K562 (cell line): Measurements from ENCODE around the gene CUX1. TPM values are rescaled to one million over a fixed set of nuclear protein-coding genes. Genes with fewer than 3 reads are reported as not detected.

Experiments
- ATAC-seq: fragments of 200-7000 bp; cut with Tn5 transposase; 3 replicates; pipeline ENCODE4 v1.9.1; 2020; ENCODE audit warnings: moderate library complexity
- BruUV-seq: library from RNA; stranded (reverse); fragments of 400-500 nt; replicated peaks from 2 replicates; lab custom pipeline; 2021; lab: Mats Ljungman, UMichigan
- CTCF ChIA-PET: fragments of 300-600 bp; formaldehyde crosslinking; extraction: SDS; loops from one replicate; lab custom pipeline; 2021; ENCODE audit warnings: low intra/inter-chr PET ratio; lab: Yijun Ruan, JAX
- POLR2A ChIA-PET: fragments of 300-600, 350-650 bp; sonication (Branson Sonifier 250); formaldehyde crosslinking; extraction: SDS; loops from one replicate; lab custom pipeline; 2021; ENCODE audit warnings: antibody characterized with exemption, inconsistent platforms; lab: Yijun Ruan, JAX
- DNase-seq, 4 experiments: peaks; one replicate each; pipeline versions ENCODE4 v3.0.0 to v3.0.0-alpha.2; 2011 to 2018; ENCODE audit warnings: low spot score in 3 of 4, mixed read lengths in 3 of 4; ENCODE audit errors: extremely low read depth in 1 of 4
- FAIRE-seq: peaks from 2 replicates; lab custom pipeline; 2011; peaks lifted over from hg19 to GRCh38; lab: Jason Lieb, UNC
- H2AFZ ChIP-seq: 2 replicates; pipeline ENCODE4 v1.6.0; 2011; ENCODE audit warnings: low read depth, low read length, control low read depth, inconsistent platforms
- H3K27ac ChIP-seq: fragments of 200-600 bp; 3 replicates; pipeline ENCODE4 v1.8.0; 2011; ENCODE audit warnings: low read depth, mild to moderate bottlenecking, control low read depth, inconsistent platforms, low read length, moderate library complexity, mixed read lengths; ENCODE audit errors: extremely low read depth
- H3K27me3 ChIP-seq, 2 experiments: fragments of 300-600 bp in 1 of 2; 2 replicates in 1 of 2; 3 replicates in 1 of 2; pipeline versions ENCODE4 v1.6.0 to v1.8.0; 2011; ENCODE audit warnings: inconsistent platforms in 2 of 2, low read length in 2 of 2, mild to moderate bottlenecking in 1 of 2, mixed read lengths in 1 of 2, moderate library complexity in 1 of 2; ENCODE audit not compliant: control insufficient read depth in 2 of 2, insufficient read depth in 2 of 2
- H3K36me3 ChIP-seq: fragments of 300-600 bp; 3 replicates; pipeline ENCODE4 v1.8.0; 2011; ENCODE audit warnings: mild to moderate bottlenecking, low read length, inconsistent platforms; ENCODE audit not compliant: control insufficient read depth, insufficient read depth
- H3K4me1 ChIP-seq, 2 experiments: fragments of 200-600 bp in 1 of 2; replicated peaks in 1 of 2; 2 replicates in 1 of 2; 3 replicates in 1 of 2; pipeline versions ENCODE4 v1.5.1 to v1.8.0; 2011; ENCODE audit warnings: inconsistent platforms in 2 of 2, low read length in 2 of 2, mild to moderate bottlenecking in 1 of 2, mixed read lengths in 1 of 2, moderate library complexity in 1 of 2; ENCODE audit not compliant: control insufficient read depth in 2 of 2, insufficient read depth in 2 of 2
- H3K4me2 ChIP-seq: 2 replicates; pipeline ENCODE4 v1.6.1; 2011; ENCODE audit warnings: low read length, control low read depth, inconsistent platforms, mixed read lengths; ENCODE audit not compliant: insufficient read depth
- H3K4me3 ChIP-seq: fragments of 200-600 bp; sonication (generic), shearing (Covaris generic); 2 replicates; pipeline ENCODE4 v1.5.1; 2016; ENCODE audit warnings: control low read depth, inconsistent platforms
- H3K79me2 ChIP-seq: fragments of 200-600 bp; 3 replicates; pipeline ENCODE4 v1.8.0; 2011; ENCODE audit warnings: low read length, inconsistent platforms; ENCODE audit not compliant: control insufficient read depth, insufficient read depth
- H3K9ac ChIP-seq, 2 experiments: 2 replicates each; pipeline versions ENCODE4 v1.6.0 to v1.6.1; 2011; ENCODE audit warnings: low read depth in 2 of 2, low read length in 2 of 2, control low read depth in 1 of 2, inconsistent platforms in 1 of 2, mild to moderate bottlenecking in 1 of 2, mixed read lengths in 1 of 2; ENCODE audit not compliant: insufficient read depth in 1 of 2
- H3K9me1 ChIP-seq: one replicate; pipeline ENCODE4 v1.6.0; 2011; ENCODE audit warnings: inconsistent platforms, mild to moderate bottlenecking, low read length, moderate library complexity; ENCODE audit not compliant: control insufficient read depth, insufficient read depth
- H3K9me3 ChIP-seq: replicated peaks from 2 replicates; pipeline ENCODE4 v1.5.1; 2011; ENCODE audit warnings: low read depth, low read length, inconsistent platforms; ENCODE audit not compliant: control insufficient read depth, insufficient read depth
- H4K20me1 ChIP-seq: replicated peaks from 2 replicates; pipeline ENCODE4 v1.6.1; 2011; ENCODE audit warnings: low read length, inconsistent platforms, mixed read lengths; ENCODE audit not compliant: control insufficient read depth, insufficient read depth
- POLR2G ChIP-seq: fragments of 200-400 bp; formaldehyde crosslinking; IDR thresholded peaks from 2 replicates; pipeline ENCODE4 v1.6.1; 2017; ENCODE audit warnings: low read depth, mild to moderate bottlenecking, antibody characterized with exemption, low read length, moderate library complexity
- TCFL5 ChIP-seq: fragments of 250-450 bp; sonication (Bioruptor Pico); conservative IDR thresholded peaks from 2 replicates; pipeline ENCODE4 v1.6.1; 2021; ENCODE audit warnings: mild to moderate bottlenecking, moderate library complexity, matching md5 sums
- ZNF583 ChIP-seq: fragments of 250-450 bp; sonication (Bioruptor Pico); IDR thresholded peaks from 2 replicates; pipeline ENCODE4 v1.4.0; 2020
- WGBS: fragments of 100-300 bp; shearing (Covaris generic); methylation state at CpG from one replicate; pipeline ENCODE4 v1.1.6; 2016; ENCODE audit warnings: low coverage, mixed read lengths; ENCODE audit not compliant: insufficient coverage; ENCODE audit errors: missing lambda C conversion rate; 5-methylcytosine and 5-hydroxymethylcytosine counted together
- in situ Hi-C: fragments of 300-500 bp; cut with MboI; formaldehyde crosslinking; loops from 4 replicates; pipeline ENCODE4 v1.15.0; 2018; ENCODE audit warnings: inconsistent platforms, mixed read lengths
- intact Hi-C: fragments of 100-400 bp; cut with micrococcal nuclease; formaldehyde crosslinking; loops from 2 replicates; pipeline ENCODE4 v1.14.2; 2022
- polyA plus RNA-seq, 8 experiments: library from polyadenylated mRNA; depleted of rRNA in 4 of 8; stranded (reverse) in 5 of 8; unstranded in 3 of 8; fragments of >200 nt; fragmentation: Nextera tagmentation in 2 of 8; fragmentation: Illumina TruSeq in 1 of 8; extraction: Ambion mirVana in 2 of 8; extraction: Trizol in 1 of 8; gene quantifications; 2 replicates each; pipeline versions ENCODE4 v1.2.1 to v1.2.3, GENCODE V29; 2011 to 2014; ENCODE audit warnings: inconsistent platforms in 1 of 8, missing spikeins in 1 of 8
- total RNA-seq, 7 experiments: library from RNA; depleted of rRNA in 6 of 7; stranded (reverse); fragments of >200 nt in 6 of 7; fragmentation: Illumina TruSeq in 2 of 7; extraction: Trizol in 2 of 7; gene quantifications; 2 replicates each; pipeline versions ENCODE4 v1.2.1 to v1.2.3, GENCODE V29; 2011 to 2021; ENCODE audit warnings: low replicate concordance in 1 of 7

Gene CUX1
- total and polyA plus RNA-seq, 9 of the 15 experiments (the other 6 are each of a cell fraction or from before 2014, with no cell fraction given) = 3.6 to 55.3 (median 25.2) TPM

GRCh38 chr7:101900103-101900502 lies 82.7 kb downstream of the CUX1 start:
- Histone ChIP-seq H2AFZ (no peak overlapping the region), H3K27ac (no peak overlapping the region), H3K79me2 (peaks cover 92% of the 10 kb centered on the region), H3K27me3 (no peaks in the 10 kb centered on the region), H3K9ac (peak overlapping the region in 1 of 2 experiments; percentile 45; a peak in 1 of 4 replicates), H3K4me1 (peaks cover 37 to 43% of the 10 kb centered on the region in 2 experiments)
- DNase-seq = no peak
- no peak for FAIRE-seq
- CTCF ChIA-PET = no interaction called here
- WGBS = 89% methylated on average over 18 of the region's 18 CpGs
- TF ChIP-seq POLR2G (0 out of 2 replicates have a peak, but pooled peaks have one; percentile 20), ZNF583 (0 out of 2 replicates have a peak, but pooled peaks have one; percentile 41), TCFL5 (CRISPR knock-in tag) (no peak)
- TF ChIP-seq, all 486 proteins: peak for 2
- Histone ChIP-seq H3K36me3 (no peaks in the 10 kb centered on the region; the same call in 1 of the 3 replicates), H4K20me1 (peaks cover 16% of the 10 kb centered on the region), H3K9me3 (no peaks in the 10 kb centered on the region), H3K4me3 (no peak overlapping the region), H3K9me1 (no peaks in the 10 kb centered on the region), H3K4me2 (no peak overlapping the region)
- POLR2A ChIA-PET = interaction anchor here (4.3 kb wide), 1 partner anchor 18 kb away, joined by 17 read pairs; no protein-coding TSS in a partner anchor
- intact Hi-C loops (loop anchor here (5.0 kb wide), 2 partner anchors 83 to 182 kb away; partner anchors contain the start of gene CUX1), in situ Hi-C loops (no loop called here)
- no peak for ATAC-seq
- BruUV-seq = no TSS peak
